Measurements from ENCODE around the gene SMARCA2. TPM values are rescaled to one million over a fixed set of nuclear protein-coding genes. Genes with fewer than 3 reads are reported as not detected.

Gene SMARCA2
- total RNA-seq, 1 donor, result 84.0 TPM

- DNase-seq (ENCODE audit: low read depth), result peak; percentile 75
- TF ChIP-seq CTCF (IDR thresholded peaks at IDR 0.05; ENCODE audit: insufficient read depth, low read length), result peak; percentile 34
- no peak overlapping the region for H3K4me3 ChIP-seq (ENCODE audit: low read depth, low read length)
These were observed 106.0 kb downstream of the SMARCA2 start for GRCh38 chr9:2120926-2121689.

- DNase-seq (ENCODE audit: low read depth), result no peak
- TF ChIP-seq CTCF (IDR thresholded peaks at IDR 0.05; ENCODE audit: insufficient read depth, low read length), result no peak
- no peak overlapping the region for H3K4me3 ChIP-seq (ENCODE audit: low read depth, low read length)
These were observed 107.2 kb downstream of the SMARCA2 start for GRCh38 chr9:2122299-2122698.

GRCh38 chr9:2125906-2126305 is 110.8 kb downstream of the SMARCA2 start:
- DNase-seq (ENCODE audit: low read depth), result no peak
- no peak for TF ChIP-seq CTCF (IDR thresholded peaks at IDR 0.05; ENCODE audit: insufficient read depth, low read length)
- H3K4me3 ChIP-seq (ENCODE audit: low read depth, low read length), result peak overlapping the region; percentile 23

GRCh38 chr9:2126331-2126803 is 111.2 kb downstream of the SMARCA2 start:
- DNase-seq (ENCODE audit: low read depth), result peak; percentile 95
- peak overlapping the region; percentile 6 for H3K4me3 ChIP-seq (ENCODE audit: low read depth, low read length)
- TF ChIP-seq CTCF (IDR thresholded peaks at IDR 0.05; ENCODE audit: insufficient read depth, low read length), result no peak

- no peak for TF ChIP-seq CTCF (IDR thresholded peaks at IDR 0.05; ENCODE audit: insufficient read depth, low read length)
- H3K4me3 ChIP-seq (ENCODE audit: low read depth, low read length), result no peak overlapping the region
These were observed 112.3 kb downstream of the SMARCA2 start for GRCh38 chr9:2127486-2127885.

GRCh38 chr9:2128141-2128540 is 113.0 kb downstream of the SMARCA2 start:
- no peak overlapping the region for H3K4me3 ChIP-seq (ENCODE audit: low read depth, low read length)
- DNase-seq (ENCODE audit: low read depth), result no peak
- TF ChIP-seq CTCF (IDR thresholded peaks at IDR 0.05; ENCODE audit: insufficient read depth, low read length), result no peak

More at GRCh38 chr9:2127486-2127885, 112.3 kb downstream of the SMARCA2 start:
- DNase-seq (ENCODE audit: low read depth), result peak; percentile 87
